Liver (tissue), 9 donors: ENCODE results near the gene MYO10. TPM values are rescaled to one million over a fixed set of nuclear protein-coding genes. Genes with fewer than 3 reads are reported as not detected.

ENCODE experiments used
- DNase-seq: peaks from one replicate; pipeline ENCODE4 v3.0.0-alpha.2; 2017; ENCODE audit warnings: low spot score
- H3K27ac ChIP-seq, 2 donors: one replicate each; pipeline ENCODE4 v1.7.0; 2013; ENCODE audit warnings: inconsistent platforms in 2 of 2, low read length in 2 of 2, control low read depth in 1 of 2, low read depth in 1 of 2, mild to moderate bottlenecking in 1 of 2
- H3K27me3 ChIP-seq, 4 donors: one replicate each; pipeline versions ENCODE4 v1.6.1 to v1.7.0; 2013; ENCODE audit warnings: low read length in 3 of 4, inconsistent platforms in 1 of 4, mild to moderate bottlenecking in 1 of 4, moderate library complexity in 1 of 4; ENCODE audit not compliant: control insufficient read depth in 4 of 4, insufficient read depth in 4 of 4
- H3K36me3 ChIP-seq, 4 donors: one replicate each; pipeline versions ENCODE4 v1.6.1 to v1.7.0; 2013; ENCODE audit warnings: low read length in 3 of 4, mild to moderate bottlenecking in 3 of 4, low read depth in 1 of 4, moderate library complexity in 1 of 4; ENCODE audit not compliant: control insufficient read depth in 4 of 4, insufficient read depth in 3 of 4
- H3K4me1 ChIP-seq, 4 donors: one replicate each; pipeline versions ENCODE4 v1.6.1 to v1.7.0; 2013; ENCODE audit warnings: low read length in 3 of 4, mild to moderate bottlenecking in 3 of 4, moderate library complexity in 1 of 4; ENCODE audit not compliant: control insufficient read depth in 4 of 4, insufficient read depth in 4 of 4
- H3K4me3 ChIP-seq, 3 donors: one replicate each; pipeline versions ENCODE4 v1.6.1 to v1.7.0; 2013; ENCODE audit warnings: low read length in 3 of 3, control low read depth in 1 of 3, low read depth in 1 of 3, mild to moderate bottlenecking in 1 of 3
- H3K9ac ChIP-seq, 2 donors: one replicate each; pipeline ENCODE4 v1.7.0; 2013; ENCODE audit warnings: low read length in 2 of 2, mild to moderate bottlenecking in 2 of 2, moderate library complexity in 2 of 2, control low read depth in 1 of 2, low read depth in 1 of 2
- H3K9me3 ChIP-seq, 4 donors: one replicate each; pipeline versions ENCODE4 v1.6.1 to v1.7.0; 2013; ENCODE audit warnings: low read length in 3 of 4; ENCODE audit not compliant: control insufficient read depth in 4 of 4
- EGR1 ChIP-seq, 2 donors: IDR thresholded peaks; 2 replicates each; pipeline ENCODE4 v1.6.1; 2016 to 2018; ENCODE audit warnings: antibody characterized with exemption in 2 of 2, low read depth in 2 of 2
- FOXA1 ChIP-seq: IDR thresholded peaks from 2 replicates; pipeline ENCODE4 v1.6.1; 2016; ENCODE audit warnings: antibody characterized with exemption
- FOXA2 ChIP-seq: IDR thresholded peaks from 2 replicates; pipeline ENCODE4 v1.6.1; 2016; ENCODE audit warnings: antibody characterized with exemption
- GABPA ChIP-seq, 2 donors: IDR thresholded peaks in 1 of 2; conservative IDR thresholded peaks in 1 of 2; 2 replicates each; pipeline ENCODE4 v1.6.1; 2016; ENCODE audit warnings: antibody characterized with exemption in 2 of 2, mild to moderate bottlenecking in 1 of 2, moderate library complexity in 1 of 2
- MAX ChIP-seq: IDR thresholded peaks from 2 replicates; pipeline ENCODE4 v1.6.1; 2016; ENCODE audit warnings: antibody characterized with exemption
- NR2F2 ChIP-seq: IDR thresholded peaks from 2 replicates; pipeline ENCODE4 v1.6.1; 2016; ENCODE audit warnings: antibody characterized with exemption
- REST ChIP-seq: IDR thresholded peaks from 2 replicates; pipeline ENCODE4 v1.6.1; 2016; ENCODE audit warnings: antibody characterized with exemption, mild to moderate bottlenecking
- SP1 ChIP-seq: IDR thresholded peaks from 2 replicates; pipeline ENCODE4 v1.6.1; 2018; ENCODE audit warnings: antibody characterized with exemption, mild to moderate bottlenecking
- YY1 ChIP-seq: IDR thresholded peaks from 2 replicates; pipeline ENCODE4 v1.6.1; 2016; ENCODE audit warnings: antibody characterized with exemption, mild to moderate bottlenecking
- WGBS: extraction: QIAGEN DNeasy Blood & Tissue Kit; methylation state at CpG from one replicate; pipeline ENCODE4 v1.1.7; 2013; 5-methylcytosine and 5-hydroxymethylcytosine counted together
- polyA plus RNA-seq, 2 donors: library from polyadenylated mRNA; stranded (reverse) in 1 of 2; unstranded in 1 of 2; fragments of 200-250 nt in 1 of 2; fragments of >200 nt in 1 of 2; fragmentation: Nextera tagmentation in 1 of 2; extraction: Ambion mirVana in 1 of 2; gene quantifications; one replicate each; pipeline versions ENCODE4 v1.2.1 to v1.2.3, GENCODE V29; 2013 to 2015
- total RNA-seq, 2 donors: library from RNA; depleted of rRNA; stranded (reverse); fragments of >200 nt; gene quantifications; one replicate each; pipeline ENCODE4 v1.2.3, GENCODE V29; 2014
- TF ChIP-seq, protein P1 (sequence below): IDR thresholded peaks from 2 replicates; pipeline ENCODE4 v1.6.1; 2016; ENCODE audit warnings: antibody characterized with exemption
- TF ChIP-seq, protein P2 (sequence below): fragments of 150-350 bp; IDR thresholded peaks from 2 replicates; pipeline ENCODE4 v1.5.1; 2017; ENCODE audit warnings: improper control_type of control experiment, low read depth, low read length; ENCODE audit not compliant: missing input control
- donor health status: healthy.
- donor health status: healthy.
- donor health status: healthy.
- donor health status: healthy.
- donor health status: healthy.

MYO10 gene
- total and polyA plus RNA-seq, 4 donors: 4.3 to 15.3 (median 7.1) TPM

- WGBS: 59% methylated on average over 4 of the region's 4 CpGs
- Histone ChIP-seq H3K9ac (no peak overlapping the region), H3K4me3 (no peak overlapping the region), H3K27me3 (no peaks in the 10 kb centered on the region), H3K27ac (no peak overlapping the region), H3K9me3 (no peaks in the 10 kb centered on the region), H3K4me1 (no peaks in the 10 kb centered on the region), H3K36me3 (no peaks in the 10 kb centered on the region)
- DNase-seq: no peak
- no peak for TF ChIP-seq MAX
- TF ChIP-seq, protein P1, sequence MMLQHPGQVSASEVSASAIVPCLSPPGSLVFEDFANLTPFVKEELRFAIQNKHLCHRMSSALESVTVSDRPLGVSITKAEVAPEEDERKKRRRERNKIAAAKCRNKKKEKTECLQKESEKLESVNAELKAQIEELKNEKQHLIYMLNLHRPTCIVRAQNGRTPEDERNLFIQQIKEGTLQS: no peak
- TF ChIP-seq EGR1 (IDR thresholded peaks at IDR 0.05; ENCODE audit: low read depth in 2 of 2): no peak
Measured at GRCh38 chr5:16907270-16907669, 28.8 kb downstream of the MYO10 start.

- 67% methylated on average over 4 of the region's 4 CpGs for WGBS
Measured at GRCh38 chr5:16906255-16906654, 29.8 kb downstream of the MYO10 start.

More at GRCh38 chr5:16906255-16906654, 29.8 kb downstream of the MYO10 start:
- no peak for DNase-seq
- Histone ChIP-seq H3K4me3 (no peak overlapping the region), H3K27ac (no peak overlapping the region), H3K9me3 (no peaks in the 10 kb centered on the region), H3K4me1 (no peaks in the 10 kb centered on the region), H3K27me3 (no peaks in the 10 kb centered on the region), H3K9ac (no peak overlapping the region), H3K36me3 (no peaks in the 10 kb centered on the region)
- TF ChIP-seq YY1: no peak
- TF ChIP-seq, protein P2, sequence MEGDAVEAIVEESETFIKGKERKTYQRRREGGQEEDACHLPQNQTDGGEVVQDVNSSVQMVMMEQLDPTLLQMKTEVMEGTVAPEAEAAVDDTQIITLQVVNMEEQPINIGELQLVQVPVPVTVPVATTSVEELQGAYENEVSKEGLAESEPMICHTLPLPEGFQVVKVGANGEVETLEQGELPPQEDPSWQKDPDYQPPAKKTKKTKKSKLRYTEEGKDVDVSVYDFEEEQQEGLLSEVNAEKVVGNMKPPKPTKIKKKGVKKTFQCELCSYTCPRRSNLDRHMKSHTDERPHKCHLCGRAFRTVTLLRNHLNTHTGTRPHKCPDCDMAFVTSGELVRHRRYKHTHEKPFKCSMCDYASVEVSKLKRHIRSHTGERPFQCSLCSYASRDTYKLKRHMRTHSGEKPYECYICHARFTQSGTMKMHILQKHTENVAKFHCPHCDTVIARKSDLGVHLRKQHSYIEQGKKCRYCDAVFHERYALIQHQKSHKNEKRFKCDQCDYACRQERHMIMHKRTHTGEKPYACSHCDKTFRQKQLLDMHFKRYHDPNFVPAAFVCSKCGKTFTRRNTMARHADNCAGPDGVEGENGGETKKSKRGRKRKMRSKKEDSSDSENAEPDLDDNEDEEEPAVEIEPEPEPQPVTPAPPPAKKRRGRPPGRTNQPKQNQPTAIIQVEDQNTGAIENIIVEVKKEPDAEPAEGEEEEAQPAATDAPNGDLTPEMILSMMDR: no peak
- no peak for TF ChIP-seq GABPA (IDR thresholded peaks at IDR 0.05 in 1 of 2, conservative IDR thresholded peaks at IDR 0.05 in 1 of 2)
- TF ChIP-seq SP1: no peak
- TF ChIP-seq NR2F2: no peak
- no peak for TF ChIP-seq FOXA2
- TF ChIP-seq MAX: no peak
- TF ChIP-seq, protein P1: no peak
- TF ChIP-seq FOXA1: no peak
- TF ChIP-seq REST: no peak
